G401.6 (cell line): Measurements from ENCODE around the gene TMEM208.
A peak's percentile ranks its signal among the peaks of the same experiment; 100 is the strongest.

Source experiments
- FAIRE-seq: peaks from 2 replicates; lab custom pipeline; 2012; peaks lifted over from hg19 to GRCh38; lab: Jason Lieb, UNC

TMEM208 gene

DNA sequence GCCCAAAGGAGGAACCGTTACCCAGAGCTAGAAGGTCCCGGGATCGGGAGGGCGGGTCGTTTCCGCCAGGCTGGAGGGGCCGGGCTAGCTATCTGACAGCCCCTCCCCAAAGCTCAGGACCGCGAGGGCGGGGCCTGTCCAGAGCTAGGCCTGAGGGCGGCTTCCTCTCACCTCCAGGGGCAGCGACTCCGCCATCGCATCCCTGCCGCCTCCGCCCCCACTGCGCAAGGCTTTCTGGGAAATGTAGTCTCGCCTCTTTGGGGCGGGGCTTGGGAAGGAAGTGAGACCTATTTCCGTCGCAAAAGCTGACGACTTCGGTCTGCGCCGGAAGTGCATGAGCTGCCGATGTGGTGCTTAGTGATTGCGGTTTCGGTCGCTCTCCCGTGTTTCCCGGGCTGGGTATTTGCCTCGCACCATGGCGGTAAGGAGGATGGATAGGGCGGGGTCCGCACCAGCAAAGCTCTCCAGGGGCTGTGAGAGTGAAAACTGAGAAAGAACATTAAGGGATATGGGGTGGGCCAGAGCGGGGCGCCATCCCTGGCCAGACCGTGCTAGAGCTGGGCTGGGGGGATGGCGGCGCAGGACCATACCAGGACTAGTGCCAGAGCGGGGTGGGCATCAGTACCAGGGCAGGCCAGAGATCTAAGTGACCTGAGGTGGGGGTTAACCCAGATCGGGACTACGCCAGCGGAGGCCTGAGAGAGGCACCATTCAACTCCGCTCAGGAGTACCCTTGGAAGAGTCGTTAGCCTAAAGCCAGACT, at the start of gene TMEM208:
TSS of gene TMEM208 (plus strand) at position 327 of the 763 bp plus-strand sequence. CDS start at position 416, 89 bp downstream.
- FAIRE-seq = peak; percentile 98

DNA sequence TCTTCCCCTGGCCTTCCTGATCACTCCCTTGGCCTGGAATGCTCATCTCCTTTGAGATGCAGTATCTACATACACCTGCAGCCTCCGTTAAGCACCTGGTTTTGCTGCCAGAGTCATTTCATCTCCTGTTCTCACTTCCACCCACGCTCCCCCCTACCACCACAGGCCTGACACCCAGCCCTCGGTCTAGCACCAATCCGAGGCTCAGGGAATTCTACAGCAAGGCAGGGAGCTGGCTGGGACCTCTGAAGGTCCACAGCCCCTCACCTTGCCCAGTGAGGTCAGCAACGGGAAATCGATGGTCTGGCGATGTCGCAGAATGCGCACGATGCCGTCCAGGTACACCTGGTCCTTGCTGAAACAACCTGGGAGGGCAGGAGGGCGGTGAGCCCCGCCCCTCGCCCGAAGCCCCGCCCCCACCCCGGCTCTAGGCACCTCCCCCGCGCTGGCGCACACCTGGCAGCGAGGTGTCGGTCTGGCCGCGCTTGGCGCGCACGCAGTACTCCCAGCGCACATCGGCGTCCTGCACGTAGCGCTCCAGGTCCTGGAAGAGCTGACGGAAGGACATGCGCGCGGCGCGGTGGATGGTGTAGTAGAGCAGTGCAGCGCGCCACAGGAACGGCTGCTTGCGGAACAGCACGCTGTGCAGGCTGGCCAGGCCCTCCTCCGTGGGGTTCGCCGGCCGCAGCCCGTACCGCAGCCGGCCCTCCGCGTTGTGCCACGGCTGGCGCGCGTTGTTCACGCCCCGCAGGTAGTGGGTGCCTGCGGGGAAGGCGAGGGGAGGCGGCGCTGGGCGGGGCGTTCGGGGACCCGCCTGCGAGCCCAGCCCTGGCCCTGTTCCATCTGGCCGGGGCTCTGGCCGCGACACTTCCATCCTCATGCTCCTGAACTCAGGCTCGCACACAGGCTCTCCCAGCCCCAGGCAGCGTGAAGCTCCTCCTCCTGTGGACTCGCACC, 48.9 kb upstream of the TMEM208 start:
- FAIRE-seq = no peak

DNA sequence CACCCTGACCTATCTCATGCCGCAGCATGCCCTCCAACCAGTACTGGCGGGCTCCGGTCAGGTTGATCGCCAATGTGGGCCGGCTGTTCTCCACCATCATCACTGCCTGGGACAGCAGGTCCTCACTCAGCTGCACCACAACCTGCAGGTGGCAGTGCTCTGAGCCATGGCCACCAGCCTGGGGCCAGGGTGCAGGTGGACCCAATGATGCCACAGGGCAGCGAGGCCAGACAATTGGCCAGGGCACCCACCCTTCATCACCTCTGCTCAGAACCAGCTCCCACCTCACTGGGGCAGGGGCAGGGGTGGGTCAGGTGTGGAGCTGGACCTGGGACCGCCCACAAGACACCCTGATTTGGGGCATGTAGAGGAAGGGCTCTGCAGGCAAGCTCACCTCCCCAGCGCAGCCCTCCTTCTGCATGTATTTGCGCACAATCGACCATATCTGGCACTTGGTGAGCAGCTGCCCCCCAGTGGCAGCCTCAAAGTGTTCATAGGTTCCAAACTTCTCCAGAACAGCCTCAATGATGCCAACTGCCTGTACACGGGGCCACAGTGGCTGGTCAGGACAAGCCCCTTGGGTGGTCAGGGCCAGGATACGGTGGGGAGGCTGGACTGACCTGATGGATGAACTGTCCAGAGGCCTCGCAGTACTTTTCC, 47.4 kb upstream of the TMEM208 start:
- FAIRE-seq = no peak

DNA sequence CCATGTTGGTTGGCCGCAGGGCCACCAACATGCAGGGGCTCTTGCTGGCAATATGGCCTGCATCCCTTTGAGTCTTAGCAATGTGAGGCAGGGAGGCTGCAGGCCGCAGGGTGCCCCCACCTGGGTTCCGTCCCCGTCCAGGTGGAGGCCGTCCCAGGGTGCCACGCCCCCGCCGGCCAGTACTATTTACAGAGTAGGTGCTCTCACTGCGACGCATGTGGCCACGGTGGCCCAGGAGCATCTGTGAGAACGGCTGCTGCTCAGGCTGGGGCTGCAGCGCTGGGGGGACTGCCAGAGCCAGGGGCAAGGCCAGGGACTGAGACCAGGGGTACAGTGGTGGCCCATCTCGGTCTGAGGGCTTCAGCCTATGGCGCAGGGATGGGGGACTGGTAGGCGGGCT, 46.8 kb upstream of the TMEM208 start:
- FAIRE-seq = no peak

DNA sequence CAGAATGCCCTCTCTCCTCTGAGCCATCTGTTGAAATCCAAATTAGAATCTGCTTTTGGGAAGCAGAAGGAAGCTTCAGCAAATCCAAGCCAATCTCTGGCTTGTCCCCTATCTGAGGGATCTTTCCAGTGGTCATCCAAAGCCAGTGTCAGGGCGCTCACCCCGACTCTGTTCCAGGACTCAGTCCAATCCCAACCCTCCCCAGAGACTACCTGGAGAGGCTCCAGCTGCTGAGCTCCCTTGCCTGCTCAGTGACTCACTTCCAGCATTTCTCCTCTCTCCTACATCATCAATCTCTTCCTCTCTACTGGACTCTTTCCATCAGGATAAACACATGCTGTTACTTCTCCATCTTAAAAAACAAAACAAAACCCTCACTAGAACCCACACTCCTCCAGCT, 45.6 kb upstream of the TMEM208 start:
- FAIRE-seq = no peak

DNA sequence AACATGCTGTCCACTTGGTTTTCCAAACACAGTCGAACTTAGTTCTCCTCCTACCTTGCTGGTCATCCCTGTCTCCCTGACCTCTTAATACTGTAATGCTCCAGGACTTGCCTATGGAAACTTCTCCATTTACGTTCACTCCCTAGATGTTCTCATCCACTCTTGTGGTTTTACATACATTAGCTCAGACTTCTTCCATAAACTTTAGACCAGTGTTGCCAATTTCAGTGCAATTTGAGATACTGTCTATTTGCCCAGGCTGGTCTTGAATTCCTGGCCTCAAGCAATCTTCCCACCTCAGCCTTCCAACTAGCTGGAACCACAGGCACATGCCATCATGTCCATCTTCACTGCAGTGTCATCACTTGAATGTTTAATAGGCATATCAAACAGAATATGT, 44.6 kb upstream of the TMEM208 start:
- FAIRE-seq = no peak

DNA sequence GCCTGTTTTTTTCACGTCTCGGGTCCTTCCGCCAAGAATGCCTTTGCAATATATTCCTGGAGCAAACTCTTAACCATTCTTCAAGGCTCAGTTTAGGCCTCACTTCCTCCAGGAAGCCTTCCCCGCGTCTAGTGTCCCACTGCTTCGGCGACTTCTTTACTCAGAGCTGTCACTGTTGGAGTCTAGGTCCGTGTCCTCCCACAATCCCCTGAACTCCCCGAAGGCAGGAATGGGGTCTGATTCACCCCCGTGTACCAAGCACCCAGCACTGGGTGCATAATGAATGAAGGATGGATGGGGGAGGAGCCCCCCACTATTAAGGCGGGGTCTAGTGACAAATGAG, 43.7 kb upstream of the TMEM208 start:
- FAIRE-seq = no peak

DNA sequence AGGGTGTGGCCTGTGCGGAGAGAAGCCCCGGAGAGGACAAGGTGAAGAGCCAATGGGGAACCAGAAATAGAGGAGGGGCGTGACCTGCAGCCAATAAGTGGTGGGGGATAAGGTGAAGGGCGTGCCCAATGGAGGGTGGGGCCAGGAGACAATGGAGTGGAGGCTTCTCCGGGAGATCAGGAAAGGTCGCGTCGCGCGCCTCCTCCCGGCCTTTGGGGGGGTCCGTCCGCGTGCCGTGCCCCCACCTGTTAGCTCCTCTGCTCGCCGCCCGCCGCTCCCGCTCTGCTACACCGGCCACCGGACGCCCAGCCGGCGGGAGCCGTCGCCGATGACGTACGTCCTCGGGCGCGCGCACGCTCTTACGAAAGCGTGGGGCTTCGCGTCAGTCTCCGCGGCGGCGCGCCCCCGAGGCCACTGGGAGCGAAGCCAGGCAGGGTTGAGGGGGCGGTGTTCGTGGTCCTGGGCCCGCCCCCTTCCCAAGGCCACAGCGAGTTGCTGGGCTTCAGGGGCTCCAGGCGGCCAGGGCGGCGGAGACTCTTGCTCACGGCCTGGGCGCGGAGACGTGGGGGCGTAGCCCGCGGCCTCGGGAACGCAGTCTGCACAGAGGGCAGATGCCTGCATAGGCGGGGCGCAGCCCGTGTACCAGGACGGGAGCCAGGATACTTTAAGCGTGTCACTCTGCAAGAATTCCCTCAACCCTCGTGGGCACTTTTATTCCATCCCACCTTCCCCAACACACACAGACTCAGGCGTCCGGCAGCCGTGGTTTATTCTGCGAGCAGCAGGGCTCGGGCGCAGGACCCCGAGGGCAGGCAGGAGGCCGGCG, 43.1 kb upstream of the TMEM208 start, which contains the start of gene MATCAP1:
TSS of gene MATCAP1 (minus strand) at position 337 of the 826 bp plus-strand sequence. CDS start 3,353 bp downstream, outside the sequence.
- peak; percentile 97 for FAIRE-seq

DNA sequence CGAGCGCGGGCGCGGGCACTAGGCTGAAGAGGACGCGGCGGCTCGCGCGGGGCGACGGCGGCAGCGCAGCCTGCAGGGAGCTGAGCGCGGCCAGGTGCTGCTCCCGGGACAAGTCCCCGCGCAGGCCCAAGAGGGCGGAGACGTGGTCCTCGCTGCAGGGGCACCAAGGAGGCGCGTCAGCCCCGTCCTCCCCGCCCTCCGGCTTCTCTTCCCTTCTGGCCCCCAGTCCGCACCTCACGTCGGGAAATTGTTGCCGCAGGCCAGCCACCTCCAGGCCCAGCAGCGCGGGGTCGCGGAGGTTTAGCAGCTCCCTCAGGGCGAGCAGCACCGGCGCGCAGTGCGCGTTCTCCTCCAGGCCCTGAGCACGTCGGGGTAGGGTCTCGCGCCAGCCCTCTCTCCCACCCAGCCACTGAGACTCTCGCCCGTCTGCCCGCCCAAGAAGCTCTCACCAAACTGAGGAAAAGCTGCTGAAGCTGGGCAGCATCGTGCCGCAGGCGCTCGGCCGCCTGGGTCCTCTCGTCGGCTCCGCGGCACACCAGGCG, 42.4 kb upstream of the TMEM208 start:
- no peak for FAIRE-seq

DNA sequence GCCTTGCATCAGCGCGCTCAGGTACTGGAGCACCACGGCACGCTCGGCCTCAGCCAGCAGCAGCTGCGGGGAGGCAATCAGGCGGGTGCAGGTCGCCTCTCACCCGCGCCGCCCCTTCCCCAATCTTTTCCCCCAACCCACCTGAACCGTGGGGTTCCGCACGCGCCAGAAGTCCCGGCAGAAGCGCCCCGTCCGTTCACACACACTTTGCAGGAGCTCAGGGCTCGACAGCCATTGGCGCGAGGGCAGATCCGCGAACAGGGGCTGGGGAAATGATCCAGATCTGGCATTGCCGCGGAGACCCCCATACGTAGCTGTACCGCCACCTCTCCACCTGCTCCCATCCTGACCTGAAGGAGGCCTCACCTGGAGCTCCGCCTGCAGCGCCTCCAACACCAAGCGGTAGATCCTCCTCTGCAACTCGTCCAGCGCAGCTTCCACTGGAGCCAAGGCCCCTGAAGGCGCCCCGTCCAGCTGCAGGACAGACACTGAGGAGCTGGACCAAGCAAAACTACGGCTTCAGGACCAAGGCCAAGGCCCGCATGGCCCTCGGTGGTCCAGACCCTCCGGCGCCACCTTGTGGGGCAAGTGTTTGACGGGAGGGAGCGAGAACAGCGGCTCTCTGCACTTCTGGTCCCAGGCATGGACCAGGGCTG, 41.8 kb upstream of the TMEM208 start:
- peak; percentile 84 for FAIRE-seq

DNA sequence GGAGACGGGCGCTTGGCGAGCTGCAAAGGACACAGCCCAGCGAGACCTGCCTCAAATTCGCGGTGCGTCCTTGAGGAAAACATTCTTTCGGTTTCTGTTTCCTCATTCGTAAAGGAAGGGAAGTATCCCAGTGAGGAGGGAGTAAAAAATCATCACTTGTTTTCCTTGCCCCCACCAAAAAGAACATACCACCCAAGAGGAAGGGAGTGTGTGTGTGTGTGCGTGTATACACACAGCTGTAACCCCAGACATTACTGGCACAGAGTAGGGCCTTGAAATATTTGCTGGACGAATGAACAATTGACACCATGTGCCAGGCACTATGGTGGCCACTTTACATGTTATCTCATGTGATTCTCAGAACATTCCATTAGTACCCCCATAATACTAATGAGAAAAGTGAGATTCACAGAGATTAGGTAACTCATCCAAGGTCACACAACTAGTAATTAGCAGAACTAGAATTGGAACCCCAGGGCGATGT, 41.2 kb upstream of the TMEM208 start:
- no peak for FAIRE-seq

DNA sequence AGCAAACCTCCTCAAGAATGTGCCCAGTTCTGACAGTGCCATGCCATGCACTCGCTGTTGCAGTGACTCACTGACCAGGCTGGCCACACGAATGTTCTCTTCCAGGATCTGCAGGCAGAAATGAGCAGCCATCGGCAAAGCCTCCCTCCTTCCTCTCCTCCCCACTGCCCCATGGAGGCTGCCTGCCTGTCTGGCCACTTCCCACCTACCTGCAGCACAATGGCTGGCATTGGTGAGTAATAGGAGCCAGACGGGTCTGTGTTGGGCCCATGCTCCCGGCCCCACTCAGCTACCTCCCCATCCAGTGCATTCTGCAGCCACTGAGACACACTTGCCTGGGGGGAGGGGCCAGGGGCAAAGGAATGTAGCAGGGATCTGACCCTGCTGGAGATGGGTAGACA, 40.4 kb upstream of the TMEM208 start:
- FAIRE-seq = no peak

DNA sequence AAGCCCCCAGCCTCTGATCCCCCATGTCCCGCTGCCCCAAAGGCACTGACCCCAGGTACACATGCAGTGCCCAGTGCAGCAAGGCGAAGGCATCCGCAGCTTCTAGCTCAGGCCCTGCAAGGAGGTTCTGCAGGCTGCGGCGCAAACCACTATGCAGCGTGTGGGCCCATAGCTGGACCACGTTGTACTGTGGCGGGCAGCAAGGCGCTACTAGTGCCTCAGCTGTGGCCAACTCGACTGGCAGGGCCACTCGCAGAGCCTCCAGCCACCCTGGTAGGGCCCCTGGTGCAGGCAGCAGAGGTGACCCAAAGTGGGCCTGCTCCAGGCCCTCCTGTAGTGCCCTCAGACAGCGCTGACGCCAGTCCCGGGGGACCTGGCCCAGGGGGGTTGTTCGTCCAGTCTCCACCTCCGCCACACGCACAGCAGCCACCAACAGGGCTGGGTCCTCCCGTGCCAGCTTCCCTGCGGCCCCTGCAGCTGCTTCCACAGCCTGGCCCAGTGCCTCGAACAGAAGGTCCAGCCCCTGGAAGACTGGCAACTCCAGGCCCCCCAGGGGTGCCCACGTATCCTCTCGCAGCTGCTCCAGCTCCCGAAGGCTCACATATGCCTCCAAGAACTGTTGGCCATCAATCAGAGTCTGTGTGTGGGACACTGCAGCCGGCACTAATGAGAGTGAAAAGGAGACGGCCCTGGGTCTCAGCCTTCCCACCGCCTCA, 39.6 kb upstream of the TMEM208 start:
- no peak for FAIRE-seq

DNA sequence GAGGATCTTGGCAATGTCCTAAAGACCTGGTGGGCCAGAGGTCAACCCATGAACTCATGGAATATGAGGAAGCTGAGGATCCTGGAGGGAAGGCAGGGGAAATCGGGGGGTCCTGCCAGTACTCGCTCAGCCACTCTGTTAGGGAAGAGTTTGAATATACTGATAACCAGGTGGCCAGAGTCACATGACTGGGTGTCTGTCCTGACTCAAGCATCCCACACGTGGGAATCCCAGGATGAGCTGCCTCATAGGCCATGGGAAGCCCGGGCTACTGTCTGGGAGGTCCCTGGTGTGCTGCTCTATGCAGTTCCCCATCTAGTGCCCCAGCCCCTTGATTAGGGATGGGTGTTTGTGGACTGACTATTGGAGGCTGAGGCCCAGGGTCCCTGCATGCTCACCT, 38.6 kb upstream of the TMEM208 start:
- no peak for FAIRE-seq

DNA sequence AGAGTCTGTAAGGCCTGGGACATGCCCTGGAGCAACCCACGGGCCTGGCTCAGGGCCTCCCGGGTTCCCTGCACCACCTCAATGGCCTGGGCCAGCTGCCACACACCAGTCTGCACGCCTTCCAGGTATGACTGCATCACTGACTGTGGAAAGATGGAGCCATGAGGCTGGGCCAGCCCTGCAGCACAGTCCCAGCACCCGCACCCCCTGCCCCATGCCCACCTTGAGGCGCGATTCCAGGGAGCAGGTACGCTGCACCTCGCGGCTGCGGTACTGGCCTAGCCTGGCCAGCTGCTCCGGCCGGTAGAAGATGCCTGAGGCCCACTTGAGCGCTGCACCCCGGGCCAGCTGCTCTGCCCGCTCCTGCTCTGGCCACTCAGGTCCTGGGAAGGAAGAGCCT, 38.1 kb upstream of the TMEM208 start:
- no peak for FAIRE-seq

DNA sequence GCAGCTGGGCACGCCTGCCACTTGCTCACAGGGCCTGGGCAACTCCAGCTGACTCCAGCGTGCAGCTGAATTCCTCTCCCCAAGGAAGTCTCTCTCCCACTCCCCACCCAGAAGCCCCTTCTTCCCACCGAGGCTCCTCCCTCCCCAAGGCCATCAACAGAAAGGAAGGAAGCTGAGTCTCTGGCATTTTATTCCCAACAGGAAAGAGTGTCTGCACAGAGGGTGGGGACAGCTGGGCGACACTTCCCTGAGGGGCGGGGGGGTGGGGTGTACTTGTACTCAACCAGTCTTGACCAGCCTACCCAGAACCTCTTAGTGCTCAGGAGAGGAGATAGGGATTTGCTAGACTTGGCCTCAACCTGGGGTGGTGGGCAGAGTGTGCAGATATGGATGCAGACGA, 36.9 kb upstream of the TMEM208 start, which contains the start of gene EXOC3L1:
TSS of gene EXOC3L1 (minus strand) at position 96 of the 400 bp plus-strand sequence. CDS start 460 bp downstream, outside the sequence.
- FAIRE-seq = no peak

DNA sequence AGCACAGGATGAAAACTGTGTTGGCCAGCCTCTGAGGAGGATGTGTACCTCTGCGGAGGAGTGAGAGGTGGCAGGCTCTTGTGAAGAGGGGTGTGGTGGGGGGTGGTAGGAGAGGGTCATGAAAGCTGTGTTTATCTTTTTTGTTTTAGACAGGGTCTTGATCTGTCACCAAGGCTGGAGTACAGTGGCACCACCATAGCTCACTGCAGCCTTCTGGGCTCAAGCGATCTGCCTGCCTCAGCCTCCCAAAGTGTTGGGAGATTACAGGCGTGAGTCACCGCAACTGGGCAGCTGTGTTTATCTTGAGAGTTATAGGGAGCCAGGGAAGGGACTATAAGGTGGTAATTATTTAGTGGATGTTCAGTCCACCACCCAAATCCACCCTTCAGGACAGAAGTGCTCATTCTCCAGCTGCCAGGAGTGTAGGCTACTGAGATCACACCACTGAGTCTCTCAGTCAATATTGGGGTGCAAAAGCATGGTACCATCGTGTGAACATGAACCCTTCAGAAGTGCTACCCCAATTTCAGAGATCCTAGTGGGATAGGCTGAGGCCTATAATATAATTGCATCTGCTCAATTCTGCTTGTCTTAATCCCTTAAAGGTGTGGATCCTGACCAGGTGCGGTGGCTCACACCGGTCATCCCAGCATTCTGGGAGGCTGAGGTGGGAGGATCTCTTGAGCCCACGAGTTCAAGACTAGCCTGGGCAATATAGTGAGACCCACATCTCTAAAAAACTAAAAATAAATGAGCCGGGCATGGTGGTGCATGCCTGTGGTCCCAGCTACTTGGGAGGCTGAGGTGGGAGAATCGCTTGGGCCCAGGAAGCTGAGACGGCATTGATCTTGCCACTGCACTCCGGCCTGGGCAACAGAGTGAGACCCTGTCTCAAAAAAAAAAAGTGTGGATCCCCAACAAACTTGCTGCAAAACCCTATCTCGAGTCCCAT, 36.2 kb upstream of the TMEM208 start:
- FAIRE-seq = no peak

DNA sequence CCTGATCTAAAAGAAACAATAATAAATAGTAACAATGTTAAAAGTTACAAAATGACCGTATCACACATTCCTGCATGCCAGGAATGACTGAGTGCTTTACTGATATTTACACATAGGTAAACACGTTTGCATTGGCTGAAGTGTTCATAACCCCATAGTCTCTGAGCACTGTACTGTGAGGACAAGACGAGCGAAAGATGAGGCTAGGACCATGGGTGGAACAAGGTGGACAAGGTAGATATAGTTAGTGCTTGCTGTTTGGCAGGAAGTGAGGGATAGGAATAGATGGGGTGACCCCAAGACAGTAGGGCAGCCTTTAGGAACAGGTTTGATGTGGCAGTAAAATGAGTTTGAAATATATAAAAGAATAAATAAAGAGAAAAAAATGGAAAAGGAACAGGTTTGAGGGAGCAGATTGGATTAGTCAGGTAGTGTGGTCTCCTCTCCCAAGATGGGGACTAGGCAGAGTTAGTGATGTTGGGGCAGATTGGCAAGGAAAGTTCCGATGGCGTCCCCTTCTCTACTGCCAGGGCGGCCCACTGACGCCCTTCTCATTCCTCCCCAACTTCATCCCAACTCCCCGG, 35.4 kb upstream of the TMEM208 start:
- FAIRE-seq = no peak
